Stimulated activated CD4-positive, alpha-beta T cell treated with anti-CD3 and anti-CD28 coated beads, Interleukin-1b, Interleukin-23, amount 100 ng/mL, for 1 hour (primary cell): ENCODE data around the gene FFAR4.
"Not testable (repeated sequence)": the region's sequence is repeated elsewhere in the genome, so short reads cannot be mapped to it uniquely, and the experiment has no call there.

Experiments
- DNase-seq, 2 donors: peaks; one replicate each; pipeline ENCODE4 v3.0.0-alpha.2; 2020; ENCODE audit warnings: low read depth in 2 of 2

The FFAR4 gene

DNA sequence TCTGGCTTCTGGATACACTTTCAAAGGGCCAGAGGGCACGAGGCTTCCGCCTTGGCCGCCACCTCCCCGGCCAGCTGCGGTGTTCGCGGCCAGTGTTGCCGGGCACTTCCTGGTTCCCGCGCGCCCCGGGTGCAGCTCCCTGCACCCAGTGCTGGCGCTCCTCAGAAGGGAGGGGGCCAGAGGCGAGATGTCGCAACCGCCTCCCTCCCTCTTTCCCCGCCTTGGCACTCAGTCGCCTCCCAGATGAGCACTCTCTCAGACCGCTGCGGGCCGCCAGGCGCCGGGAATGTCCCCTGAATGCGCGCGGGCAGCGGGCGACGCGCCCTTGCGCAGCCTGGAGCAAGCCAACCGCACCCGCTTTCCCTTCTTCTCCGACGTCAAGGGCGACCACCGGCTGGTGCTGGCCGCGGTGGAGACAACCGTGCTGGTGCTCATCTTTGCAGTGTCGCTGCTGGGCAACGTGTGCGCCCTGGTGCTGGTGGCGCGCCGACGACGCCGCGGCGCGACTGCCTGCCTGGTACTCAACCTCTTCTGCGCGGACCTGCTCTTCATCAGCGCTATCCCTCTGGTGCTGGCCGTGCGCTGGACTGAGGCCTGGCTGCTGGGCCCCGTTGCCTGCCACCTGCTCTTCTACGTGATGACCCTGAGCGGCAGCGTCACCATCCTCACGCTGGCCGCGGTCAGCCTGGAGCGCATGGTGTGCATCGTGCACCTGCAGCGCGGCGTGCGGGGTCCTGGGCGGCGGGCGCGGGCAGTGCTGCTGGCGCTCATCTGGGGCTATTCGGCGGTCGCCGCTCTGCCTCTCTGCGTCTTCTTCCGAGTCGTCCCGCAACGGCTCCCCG lies at the start of gene FFAR4:
FFAR4 (plus strand) TSS at position 231 of the 842 bp plus-strand sequence; CDS start at position 287, 56 bp downstream.
- no peak for DNase-seq

DNA sequence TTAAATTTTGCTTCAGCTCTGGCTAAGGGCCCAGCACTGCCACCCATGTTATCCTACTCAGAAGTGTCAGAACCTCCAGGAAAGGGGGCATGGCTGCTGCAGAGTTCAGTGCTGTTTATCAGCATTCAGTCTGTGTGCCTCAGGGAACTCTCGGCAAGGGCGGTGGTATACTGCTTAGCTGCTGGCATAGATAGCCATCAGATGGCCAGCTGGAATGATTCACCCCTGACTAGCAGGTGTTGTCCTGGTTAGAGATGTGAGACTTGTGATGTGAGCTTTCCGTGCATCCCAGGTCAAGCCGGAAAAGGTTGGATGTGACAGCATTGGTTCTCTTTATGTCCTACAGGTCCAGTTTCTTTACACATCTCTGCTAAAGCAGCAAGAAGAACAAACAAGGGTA lies 47.9 kb upstream of the FFAR4 start:
- no peak for DNase-seq

DNA sequence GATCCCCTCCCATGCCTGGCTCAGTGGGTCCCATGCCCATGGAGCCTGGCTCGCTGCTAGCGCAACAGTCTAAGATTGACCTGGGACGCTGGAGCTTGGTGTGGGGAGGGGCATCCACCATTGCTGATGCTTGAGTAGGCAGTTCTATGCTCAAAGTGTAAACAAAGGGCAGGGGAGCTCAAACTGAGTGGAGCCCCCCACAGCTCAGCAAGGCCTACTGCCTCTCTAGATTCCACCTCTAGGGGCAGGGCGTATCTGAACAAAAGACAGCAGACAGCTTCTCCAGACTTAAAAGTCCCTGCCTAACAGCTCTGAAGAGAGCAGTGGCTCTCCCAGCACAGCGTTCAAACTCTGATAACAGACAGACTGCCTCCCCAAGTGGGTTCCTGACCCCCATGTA lies 31.2 kb upstream of the FFAR4 start:
- DNase-seq: no peak

DNA sequence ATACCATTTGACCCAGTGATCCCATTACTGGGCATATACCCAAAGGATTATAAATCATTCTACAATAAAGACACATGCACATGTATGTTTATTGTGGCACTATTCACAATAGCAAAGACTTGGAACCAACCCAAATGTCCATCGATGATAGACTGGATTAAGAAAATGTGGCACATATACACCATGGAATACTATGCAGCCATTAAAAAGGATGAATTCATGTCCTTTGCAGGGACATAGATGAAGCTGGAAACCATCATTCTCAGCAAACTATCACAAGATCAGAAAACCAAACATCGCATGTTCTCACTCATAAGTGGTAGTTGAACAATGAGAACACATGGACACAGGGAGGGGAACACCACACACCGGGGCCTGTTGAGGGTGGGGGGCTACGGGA lies 25.6 kb upstream of the FFAR4 start:
- DNase-seq: not testable (repeated sequence)

DNA sequence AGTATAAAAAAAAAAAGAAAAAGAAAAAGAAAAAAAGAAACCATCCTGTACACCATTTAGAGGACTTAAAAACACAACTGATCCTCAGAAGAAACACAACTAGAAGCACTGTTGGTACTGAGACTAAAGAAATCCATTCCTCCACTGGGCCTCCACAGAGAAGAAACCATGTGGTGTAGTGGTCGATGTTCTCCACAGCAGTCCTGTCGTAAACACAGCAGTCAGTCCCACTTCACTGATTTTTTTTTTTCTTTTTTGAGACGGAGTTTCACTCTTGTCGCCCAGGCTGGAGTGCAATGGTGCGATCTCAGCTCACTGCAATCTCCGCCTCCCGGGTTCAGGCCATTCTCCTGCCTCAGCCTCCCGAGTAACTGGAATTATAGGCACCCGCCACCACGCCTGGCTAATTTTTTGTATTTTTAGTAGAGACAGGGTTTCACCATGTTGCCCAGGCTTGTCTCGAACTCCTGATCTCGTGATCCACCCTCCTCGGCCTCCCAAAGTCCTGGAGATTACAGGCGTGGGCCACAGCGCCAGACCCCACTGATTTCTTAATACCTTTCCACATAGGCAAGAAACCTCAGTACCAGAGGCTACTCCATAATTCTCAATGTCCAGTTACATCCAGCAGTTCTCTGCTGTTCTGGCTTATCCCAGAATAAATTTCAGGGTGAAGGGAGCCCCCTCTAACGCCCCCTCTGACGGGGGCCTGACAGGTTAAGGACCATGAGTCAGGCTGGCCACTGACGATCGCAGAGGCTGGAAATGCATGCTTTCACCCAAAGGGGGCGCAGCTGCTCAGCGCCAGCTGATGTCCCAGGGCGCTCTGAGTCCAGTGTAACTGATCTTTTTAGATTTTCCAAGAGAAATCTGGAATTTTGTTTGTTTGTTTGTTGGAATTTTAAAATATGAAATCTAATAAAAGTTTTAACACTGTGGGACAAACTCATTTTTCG lies 24.8 kb upstream of the FFAR4 start:
- DNase-seq: no peak

DNA sequence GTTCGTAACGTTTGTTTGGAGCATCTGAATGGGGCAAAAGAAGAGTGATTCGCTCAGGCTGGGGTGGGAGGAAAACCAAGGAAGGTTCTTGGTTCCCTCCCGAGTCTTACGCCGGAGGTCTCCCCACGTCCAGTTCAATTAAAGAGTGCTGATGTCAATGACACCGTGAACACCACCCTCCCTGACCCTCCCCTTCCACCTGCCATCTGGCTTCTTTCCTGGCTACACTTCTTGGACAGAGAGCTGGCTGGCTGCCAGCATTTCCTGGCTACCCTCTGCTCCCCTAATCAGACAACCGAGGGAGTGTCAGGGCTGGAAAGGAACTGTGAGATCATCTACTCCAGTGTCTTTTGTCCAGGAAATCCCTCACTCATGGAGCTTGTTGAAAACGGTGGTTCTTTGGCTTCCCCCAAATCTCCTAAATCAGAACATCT lies 24.1 kb upstream of the FFAR4 start:
- DNase-seq: no peak

DNA sequence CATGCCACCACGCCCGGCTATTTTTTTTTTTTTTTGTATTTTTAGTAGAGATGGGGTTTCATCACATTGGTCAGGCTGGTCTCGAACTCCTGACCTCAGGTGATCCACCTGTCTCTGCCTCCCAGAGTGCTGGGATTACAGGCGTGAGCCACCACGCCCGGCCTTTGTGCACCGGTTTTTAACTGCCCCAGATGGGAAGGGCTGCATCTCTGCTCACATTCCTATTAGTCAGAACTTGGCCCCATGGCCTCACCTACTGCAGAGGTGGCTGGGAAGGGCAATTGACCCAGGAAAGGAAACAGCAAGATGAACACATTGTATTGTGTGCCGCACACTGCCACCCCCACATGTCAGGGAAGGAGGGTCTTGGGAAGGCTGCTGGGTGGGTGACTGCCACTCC lies 19.5 kb upstream of the FFAR4 start:
- DNase-seq: not testable (repeated sequence)

DNA sequence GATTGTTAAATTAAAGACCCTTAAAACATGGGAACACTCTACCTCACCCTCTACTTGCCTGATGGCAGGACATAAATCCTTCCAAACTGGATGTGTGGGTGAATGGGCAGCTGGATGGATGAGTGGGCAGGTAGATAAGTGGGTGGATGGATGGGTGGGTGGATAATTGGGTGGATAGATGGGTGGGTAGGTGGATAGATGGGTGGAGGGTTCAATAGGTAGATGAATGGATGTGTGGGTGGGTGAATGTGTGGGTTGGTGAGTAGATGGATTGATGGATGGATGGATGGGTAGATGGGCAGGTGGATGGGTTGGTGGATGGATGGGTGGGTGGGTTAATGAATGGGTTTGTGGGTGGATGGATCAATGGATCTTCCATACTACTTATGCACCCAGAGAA lies 18.9 kb upstream of the FFAR4 start:
- DNase-seq: no peak

DNA sequence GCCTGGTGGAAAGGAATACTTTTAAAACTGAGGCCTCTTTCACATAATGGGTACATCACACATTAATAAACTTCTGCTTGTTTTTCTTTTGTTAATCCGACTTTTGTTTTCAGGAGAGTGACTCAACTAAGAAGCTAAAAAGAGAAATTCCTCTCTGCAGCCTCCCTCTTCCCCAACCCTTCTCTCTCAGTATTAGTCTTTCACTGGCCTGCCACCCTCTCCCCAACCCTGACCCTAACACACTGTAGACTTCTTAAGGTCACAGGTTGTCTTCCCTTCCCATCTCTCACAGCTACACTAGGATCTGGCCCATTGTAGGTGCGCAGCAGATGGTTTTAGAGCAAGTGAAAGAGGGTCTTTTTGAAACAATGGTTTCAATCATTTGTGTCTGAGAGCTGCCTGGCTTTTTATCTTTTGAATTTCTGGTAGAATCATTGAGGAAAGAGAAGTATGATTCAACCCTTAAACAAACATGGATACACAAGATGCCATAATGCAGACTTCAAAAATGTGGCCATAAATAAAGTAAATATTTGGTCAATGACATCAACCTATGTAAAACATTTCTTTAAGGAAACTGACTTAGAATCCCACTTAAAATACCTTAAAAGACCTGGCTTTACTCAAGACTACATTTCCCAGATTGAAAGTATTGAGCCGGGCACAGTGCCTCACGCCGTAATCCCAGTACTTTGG lies 17.9 kb upstream of the FFAR4 start:
- no peak for DNase-seq

DNA sequence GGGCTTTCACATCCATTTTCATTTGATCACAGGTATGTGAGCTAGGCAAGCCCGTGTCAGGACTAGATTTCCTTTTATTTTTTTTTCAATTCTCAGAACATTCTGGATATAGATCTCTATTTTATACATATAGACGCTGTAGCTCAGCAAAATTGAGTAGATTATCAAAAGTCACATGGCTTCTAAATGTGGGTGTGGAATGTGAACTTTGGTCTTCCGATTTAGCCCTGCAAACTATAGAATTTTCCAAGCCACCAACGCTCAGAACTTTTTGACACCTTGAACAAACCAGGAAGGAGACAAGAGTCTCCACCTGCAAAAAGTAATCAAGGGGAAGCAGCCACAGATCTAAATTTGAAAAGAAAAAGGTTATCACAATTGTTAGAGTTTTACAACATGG lies 15.9 kb upstream of the FFAR4 start:
- no peak for DNase-seq

DNA sequence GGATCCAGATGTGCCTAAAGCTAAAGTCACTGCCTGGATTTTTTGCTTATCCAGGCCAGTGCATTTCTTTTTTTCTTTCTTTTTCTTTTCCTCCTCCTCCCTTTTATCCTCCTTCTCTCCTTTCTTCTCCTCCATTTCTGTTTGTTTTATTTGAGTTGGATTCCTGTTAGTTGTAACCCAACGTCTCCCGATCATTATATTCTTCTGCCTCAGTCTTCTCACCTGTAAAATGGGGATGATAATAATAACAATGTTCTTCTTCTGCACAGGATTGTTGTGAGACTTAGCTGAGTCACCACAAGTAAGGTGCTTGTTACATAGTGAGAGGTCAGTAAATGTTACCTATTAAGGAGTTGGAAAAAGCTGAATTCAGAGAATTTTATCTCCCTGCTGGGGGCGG lies 13.7 kb upstream of the FFAR4 start:
- no peak for DNase-seq

DNA sequence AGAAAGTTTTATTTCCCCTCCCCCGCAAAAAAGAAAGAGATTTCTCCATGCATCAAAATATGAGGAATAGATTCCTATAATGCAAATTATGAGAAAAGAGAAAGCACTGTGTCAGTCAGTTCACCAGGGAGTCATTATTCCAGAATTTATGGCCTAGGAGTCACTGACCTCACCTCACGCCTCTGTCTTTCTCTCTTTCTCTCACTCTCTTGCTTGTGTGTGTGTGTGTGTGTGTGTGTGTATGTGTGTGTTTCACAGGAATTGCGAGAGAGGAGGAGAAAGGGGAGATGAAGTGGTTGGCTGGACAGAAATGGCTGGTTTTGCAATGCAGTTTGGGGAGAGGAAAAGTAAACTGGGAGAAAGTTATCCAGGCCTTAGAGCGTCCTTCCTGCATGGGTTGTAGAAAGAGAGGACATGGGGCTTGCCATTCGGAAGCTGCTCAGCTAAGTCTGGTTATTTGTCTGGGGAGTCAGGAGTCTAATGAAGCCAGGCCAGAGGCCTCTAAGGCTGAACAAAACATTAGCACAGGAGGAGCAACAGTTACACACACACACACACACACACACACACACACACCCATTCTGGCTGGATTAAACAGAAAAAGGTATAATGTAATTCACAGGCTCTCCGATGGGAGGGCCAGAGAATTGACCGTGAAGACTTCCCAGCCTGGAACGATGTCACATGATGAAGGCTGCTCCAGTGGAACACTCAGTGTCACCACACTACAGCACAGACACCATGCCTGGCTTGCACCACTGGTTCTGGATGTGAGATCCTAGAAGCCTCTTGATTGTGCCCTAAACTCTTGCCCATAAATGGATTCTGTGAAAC lies 12.8 kb upstream of the FFAR4 start:
- DNase-seq: no peak

DNA sequence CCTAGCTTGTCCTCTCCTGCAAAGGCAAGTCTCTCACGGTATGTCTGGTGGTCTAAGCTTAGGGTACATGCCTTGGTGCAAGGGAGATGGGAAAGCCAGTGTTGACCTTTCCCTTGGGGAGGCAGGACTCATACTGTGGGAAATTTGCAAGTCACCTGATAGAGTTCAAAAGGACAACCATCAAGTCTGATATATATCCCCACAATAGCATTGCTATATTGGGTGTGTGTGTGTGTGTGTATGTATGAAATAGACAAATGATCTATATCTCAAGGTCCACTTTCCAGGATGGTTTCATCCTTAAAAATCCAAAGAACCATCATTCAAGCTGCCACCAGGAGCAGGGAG lies 12.2 kb upstream of the FFAR4 start:
- DNase-seq: no peak

DNA sequence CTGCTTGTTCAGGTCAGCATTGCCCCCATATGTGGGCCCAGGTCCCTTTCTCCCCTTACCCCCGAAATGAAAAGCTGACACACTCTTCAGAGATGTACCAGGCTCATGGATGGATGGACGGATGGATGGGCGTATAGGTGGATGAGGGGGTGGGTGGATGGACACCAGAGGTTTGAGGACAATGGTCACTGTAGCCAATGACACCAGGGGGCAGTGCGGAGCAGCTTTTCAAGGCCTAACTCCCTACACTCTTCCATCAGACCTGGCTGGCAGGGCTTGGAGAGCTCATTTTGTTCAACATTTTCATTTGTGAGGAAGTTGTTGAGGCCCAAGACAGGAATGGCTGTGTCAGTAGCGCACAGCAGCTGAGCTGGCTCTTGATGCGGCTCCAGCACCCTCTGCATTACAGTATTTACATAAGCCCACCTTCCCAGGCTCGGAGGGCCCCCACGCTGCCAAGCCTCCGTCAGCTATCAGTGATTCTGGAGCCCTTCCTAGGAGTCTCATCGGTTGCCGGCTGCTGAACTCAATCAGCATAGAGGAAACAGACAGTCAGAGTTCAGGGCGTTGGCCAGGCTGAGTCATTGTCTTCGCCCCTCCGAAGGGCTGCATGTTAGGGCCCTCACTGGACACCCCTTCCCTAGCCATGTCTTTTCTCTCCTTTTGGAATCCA lies 11.6 kb upstream of the FFAR4 start:
- no peak for DNase-seq

DNA sequence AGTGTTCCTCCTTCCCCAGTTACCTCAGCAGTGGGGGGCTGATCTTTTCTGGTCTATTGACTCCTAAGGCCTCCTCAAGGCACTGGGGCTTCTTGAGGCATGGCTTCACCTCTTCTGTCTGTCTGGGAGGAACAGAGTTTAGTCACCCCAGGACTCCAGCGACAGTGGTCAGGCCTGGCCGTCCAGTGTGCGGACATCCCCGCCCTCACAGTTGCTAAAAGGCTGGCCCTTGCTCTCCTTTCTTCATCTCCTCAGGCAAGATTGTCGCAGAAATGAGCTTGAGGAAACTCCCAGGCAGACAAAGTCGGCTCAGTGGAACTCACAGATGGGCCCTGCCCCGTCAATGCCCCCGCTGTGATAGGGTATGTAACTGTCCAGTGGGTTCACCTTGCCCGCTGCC lies 7.0 kb upstream of the FFAR4 start:
- DNase-seq: no peak

DNA sequence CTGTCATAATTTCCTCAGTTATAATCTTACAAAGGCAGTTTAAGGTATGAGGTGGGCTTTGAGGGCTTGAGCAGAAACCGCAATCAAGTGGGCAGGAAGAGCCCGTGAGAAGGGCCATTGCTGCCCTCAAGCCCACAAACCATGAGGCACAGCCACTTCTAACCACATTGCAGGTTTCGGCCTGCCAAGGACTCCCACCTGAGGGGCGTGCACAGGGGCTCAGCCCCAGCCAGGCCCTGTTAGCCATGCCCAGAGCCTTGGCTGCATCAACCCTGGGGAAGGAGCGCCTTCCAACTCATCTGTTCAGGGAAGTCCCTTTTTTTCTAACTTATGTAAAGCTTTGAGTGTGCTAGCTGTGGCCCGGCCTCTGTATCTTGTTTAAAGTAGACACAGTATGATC lies 5.9 kb upstream of the FFAR4 start:
- no peak for DNase-seq

DNA sequence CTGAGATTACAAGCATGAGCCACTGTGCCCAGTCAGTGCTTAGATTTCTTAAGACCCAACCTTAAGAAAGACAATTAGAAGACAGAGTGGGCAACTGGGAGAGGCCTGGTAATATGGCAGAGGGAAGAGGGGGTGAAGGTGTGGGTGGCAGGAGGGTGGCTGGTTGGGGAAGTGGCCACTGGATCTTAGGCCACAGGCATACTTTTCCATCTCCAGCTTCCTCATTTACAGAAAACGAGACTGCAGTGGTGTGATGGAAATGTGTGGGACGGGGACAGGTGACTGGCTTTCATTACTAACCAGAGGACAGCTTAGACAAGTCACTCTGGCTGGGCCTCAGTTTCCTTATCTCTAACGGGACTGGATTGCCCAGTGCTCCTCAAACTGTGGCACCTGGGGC lies 1.0 kb upstream of the FFAR4 start:
- no peak for DNase-seq

DNA sequence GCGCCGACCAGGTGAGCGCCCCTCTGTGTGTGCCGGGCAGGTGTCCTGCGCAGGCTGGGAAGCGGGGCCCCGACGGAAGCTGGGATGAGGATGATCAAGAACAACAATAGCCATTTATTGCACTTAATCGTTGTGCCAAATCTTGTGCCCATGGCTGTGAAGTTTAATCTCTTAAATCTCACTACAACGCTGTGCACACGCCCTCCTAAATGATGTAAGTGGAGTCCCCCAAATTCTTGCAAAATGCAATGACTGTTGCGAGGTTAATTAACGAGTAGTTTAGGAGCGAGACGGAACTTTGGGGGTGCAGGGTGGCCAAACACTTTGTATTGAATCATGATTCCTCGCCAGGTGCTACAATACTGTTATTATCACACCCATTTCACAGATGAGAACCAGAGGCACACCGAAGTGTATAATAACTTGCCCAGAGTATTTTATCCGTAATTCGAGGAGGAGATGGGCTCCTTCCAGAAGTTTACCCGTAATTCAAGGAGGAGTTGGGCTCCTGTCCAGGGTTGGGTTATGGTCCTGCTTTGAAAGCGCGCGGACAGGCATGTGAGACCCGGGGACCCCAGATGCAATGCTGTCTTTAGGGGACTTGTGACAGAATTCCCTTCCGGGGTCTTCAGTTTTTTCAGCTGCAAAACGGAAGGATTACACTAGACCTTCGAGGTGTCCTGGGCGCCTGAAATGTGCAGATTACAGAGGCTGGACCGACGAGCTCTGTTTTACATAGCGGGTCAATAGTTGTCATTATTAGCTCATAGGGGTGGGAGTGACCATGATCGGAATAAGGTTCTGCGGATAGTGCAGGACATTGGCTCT lies 1.0 kb downstream of the FFAR4 start:
- no peak for DNase-seq

DNA sequence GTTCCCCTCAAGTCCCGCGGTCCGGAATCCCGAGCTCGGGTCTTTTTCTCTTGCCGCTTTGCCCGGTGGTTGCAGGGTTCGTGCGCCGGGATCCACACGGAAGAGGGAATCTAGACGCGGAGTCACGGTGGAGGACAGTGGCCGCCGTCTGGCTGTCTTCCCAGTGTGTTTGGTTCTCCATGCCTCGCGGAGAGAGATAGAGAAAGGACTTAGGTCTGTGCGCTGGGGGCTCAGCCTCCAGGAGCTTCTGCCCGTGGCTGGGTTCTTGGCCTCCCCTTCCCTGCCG lies 1.6 kb downstream of the FFAR4 start:
- no peak for DNase-seq

DNA sequence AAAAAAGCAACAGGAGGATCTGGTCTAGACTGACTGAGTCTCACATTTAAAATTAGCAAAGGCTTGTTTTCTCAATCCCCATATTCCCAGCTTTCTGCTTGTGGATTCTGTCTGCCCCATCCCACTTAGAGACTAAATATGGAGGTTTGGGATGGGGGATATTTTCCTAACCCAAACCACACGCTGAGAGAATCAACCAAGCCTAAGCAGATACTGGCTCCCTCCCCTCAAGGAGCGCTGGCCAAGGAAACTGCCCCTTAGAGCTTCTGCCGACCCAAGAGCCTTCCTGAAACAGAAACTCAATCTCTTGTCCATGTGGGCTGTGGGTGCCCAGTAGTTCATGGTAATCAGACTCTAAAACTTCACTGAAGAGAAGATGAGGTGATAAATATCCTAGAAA lies 3.9 kb downstream of the FFAR4 start:
- DNase-seq: no peak
